AG04449 (cell line): Measurements from ENCODE around the gene FGF22.

Experiments used
- CTCF ChIA-PET: fragments of 350-600 bp; formaldehyde crosslinking; extraction: SDS; loops from one replicate; lab custom pipeline; 2021; ENCODE audit warnings: antibody characterized with exemption; lab: Yijun Ruan, JAX
- POLR2A ChIA-PET: fragments of 400-600, 350-600 bp; formaldehyde crosslinking; extraction: SDS; loops from one replicate; lab custom pipeline; 2020; ENCODE audit warnings: antibody characterized with exemption, inconsistent platforms; lab: Yijun Ruan, JAX
- DNase-seq: peaks from one replicate; pipeline ENCODE4 v3.0.0-alpha.2; 2010; ENCODE audit warnings: low read depth, low spot score
- H3K4me3 ChIP-seq: 2 replicates; pipeline ENCODE4 v1.5.1; 2011; ENCODE audit warnings: low read depth, mild to moderate bottlenecking, control low read depth, low read length
- TF ChIP-seq, protein P1 (sequence below): IDR thresholded peaks from one replicate; pipeline ENCODE4 v1.5.1; 2011; ENCODE audit warnings: mild to moderate bottlenecking, moderate library complexity, low read length, control low read depth, inconsistent platforms; ENCODE audit not compliant: insufficient read depth; ENCODE audit errors: missing control alignments

Gene FGF22

GRCh38 chr19:677601-678436, 38.1 kb downstream of the FGF22 start:
- DNase-seq: no peak
- TF ChIP-seq, protein P1, sequence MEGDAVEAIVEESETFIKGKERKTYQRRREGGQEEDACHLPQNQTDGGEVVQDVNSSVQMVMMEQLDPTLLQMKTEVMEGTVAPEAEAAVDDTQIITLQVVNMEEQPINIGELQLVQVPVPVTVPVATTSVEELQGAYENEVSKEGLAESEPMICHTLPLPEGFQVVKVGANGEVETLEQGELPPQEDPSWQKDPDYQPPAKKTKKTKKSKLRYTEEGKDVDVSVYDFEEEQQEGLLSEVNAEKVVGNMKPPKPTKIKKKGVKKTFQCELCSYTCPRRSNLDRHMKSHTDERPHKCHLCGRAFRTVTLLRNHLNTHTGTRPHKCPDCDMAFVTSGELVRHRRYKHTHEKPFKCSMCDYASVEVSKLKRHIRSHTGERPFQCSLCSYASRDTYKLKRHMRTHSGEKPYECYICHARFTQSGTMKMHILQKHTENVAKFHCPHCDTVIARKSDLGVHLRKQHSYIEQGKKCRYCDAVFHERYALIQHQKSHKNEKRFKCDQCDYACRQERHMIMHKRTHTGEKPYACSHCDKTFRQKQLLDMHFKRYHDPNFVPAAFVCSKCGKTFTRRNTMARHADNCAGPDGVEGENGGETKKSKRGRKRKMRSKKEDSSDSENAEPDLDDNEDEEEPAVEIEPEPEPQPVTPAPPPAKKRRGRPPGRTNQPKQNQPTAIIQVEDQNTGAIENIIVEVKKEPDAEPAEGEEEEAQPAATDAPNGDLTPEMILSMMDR: no peak
- ChIA-PET CTCF (interaction anchor here (0.9 kb wide), 1 partner anchor 56 kb away, joined by 3 read pairs; no protein-coding TSS in a partner anchor), POLR2A (interaction anchor here (0.9 to 1.8 kb wide), 6 partner anchors 10 to 106 kb away, joined by 3 to 10 read pairs (median 4); partner anchors contain the start of genes BSG, POLRMT and RNF126)
- H3K4me3 ChIP-seq: peak overlapping the region; percentile 78

DNA sequence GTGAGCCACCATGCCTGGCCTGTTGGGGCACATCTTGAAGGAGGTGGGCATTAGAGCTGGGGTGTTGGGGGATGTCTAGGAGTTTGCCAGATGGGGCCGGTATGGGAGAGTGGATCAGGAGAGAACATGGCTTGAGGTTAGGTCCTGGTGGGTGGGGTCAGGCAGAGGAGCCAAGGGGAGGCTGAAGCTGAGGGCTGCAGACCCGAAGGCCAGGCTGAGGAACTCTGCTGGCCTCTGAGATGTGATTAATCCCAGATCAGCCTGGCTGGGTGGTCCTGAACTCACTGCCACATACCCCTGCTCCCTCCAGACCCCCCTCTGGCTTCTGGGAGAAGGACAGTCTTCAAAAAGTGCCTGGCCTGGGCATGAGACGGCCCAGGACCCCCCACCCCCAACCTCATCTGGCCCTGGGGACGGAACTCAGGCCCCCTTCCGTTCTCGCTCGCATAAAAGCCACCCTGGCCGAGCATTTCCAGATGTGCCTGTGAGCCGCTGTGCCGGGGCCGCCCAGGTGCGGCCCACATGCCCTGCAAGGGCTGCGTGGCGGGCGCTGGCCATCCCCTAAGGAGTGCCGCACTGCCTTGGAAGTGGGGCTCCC, 39.2 kb downstream of the FGF22 start:
- CTCF ChIA-PET: interaction anchor here (0.8 to 1.7 kb wide), 6 partner anchors 10 to 174 kb away, joined by 3 to 7 read pairs (median 4); partner anchors contain the start of gene RNF126
- TF ChIP-seq, protein P1: no peak
- H3K4me3 ChIP-seq: peak overlapping the region; percentile 64
- no peak for DNase-seq
- POLR2A ChIA-PET: interaction anchor here (0.9 kb wide), 1 partner anchor 37 kb away, joined by 3 read pairs; no protein-coding TSS in a partner anchor

DNA sequence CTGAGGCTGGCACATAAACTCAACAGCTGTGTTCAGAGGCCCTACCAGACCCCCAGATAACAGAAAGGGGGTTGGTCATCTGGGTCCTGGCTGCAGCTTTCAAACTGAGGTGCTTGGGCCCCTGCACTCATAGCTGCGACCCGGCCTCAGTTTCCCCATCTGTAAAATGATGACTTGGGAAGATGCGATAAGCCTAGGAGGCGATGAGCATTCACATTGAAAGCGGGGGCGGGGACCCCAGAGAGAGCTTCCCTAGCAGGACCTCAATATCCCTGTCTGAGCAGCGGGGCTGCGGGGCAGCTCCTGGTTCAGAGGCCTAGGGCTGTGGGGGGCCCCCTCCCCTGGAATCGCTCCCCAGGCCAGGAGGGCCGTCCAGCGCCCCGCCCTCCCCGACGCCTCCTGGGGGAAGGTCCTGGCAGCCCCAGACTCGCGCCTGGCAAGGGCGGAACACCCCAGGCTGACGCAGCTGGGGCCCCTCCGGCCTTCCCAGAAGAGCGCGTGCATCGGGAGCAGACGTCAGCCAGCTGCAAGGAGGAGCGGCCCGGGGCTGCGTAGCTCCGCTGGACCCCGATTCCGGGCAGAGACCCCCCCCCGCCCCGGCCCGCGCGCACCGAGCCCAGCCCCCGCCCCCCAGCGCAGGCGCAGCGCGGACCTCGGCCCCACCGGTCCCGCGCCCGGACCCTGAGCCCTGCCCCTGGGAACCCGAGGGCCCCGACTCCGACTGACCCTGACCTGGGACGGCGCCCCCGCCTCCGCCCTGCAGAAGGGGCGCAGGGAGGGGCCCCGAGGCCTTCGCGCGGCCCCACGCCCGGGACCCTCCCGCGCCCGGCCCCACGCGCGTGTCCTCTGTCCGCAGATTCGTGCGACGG, 40.0 kb downstream of the FGF22 start:
- ChIA-PET POLR2A (interaction anchor here (1.5 kb wide), 1 partner anchor 16 kb away, joined by 6 read pairs; the partner anchor contains the start of gene RNF126), CTCF (interaction anchor here (0.7 to 1.7 kb wide), 7 partner anchors 11 to 174 kb away, joined by 3 to 7 read pairs (median 3); partner anchors contain the start of gene RNF126)
- DNase-seq: no peak
- peak overlapping the region; percentile 64 for H3K4me3 ChIP-seq
- TF ChIP-seq, protein P1: peak; percentile 18

DNA sequence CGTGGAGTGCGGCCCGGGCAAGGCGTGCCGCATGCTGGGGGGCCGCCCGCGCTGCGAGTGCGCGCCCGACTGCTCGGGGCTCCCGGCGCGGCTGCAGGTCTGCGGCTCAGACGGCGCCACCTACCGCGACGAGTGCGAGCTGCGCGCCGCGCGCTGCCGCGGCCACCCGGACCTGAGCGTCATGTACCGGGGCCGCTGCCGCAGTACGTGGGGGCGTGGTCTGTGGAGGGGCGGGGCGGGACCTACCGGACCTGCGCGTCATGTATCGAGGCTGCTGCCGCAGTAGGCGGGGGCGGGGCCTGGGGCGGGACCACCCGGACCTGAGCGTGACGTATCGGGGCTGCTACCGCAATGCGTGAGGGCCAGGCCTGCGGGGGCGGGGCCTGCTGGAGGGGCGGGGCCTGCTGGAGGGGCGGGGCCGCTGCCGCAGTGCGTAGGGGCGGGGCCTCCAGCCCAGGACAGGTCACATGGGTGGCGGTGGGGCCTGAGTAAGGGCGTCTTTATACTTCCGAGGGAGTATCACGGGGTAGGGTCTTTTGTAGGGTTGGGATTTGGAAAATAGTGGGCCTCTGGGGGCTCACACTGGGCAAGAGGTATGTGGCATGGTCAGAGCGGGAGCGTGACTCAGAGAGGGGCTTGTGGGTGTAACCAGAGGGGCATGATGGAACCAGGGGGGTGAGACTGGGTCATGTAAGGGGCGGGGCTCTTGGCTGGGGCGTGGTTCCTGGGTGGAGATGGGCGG, 40.8 kb downstream of the FGF22 start:
- ChIA-PET POLR2A (interaction anchor here (1.5 kb wide), 1 partner anchor 17 kb away, joined by 6 read pairs; the partner anchor contains the start of gene RNF126), CTCF (interaction anchor here (0.6 to 1.6 kb wide), 4 partner anchors 12 to 295 kb away, joined by 3 to 5 read pairs (median 3); no protein-coding TSS in a partner anchor)
- TF ChIP-seq, protein P1: peak; percentile 71
- DNase-seq: peak; percentile 86
- peak overlapping the region; percentile 64 for H3K4me3 ChIP-seq
